ENCODE measurements around the gene ZACN. TPM values are rescaled to one million over a fixed set of nuclear protein-coding genes. Genes with fewer than 3 reads are reported as not detected.

The ZACN gene
- total and polyA plus RNA-seq, 2 donors from 2014 or later = 0.22 TPM; not detected in 1

GRCh38 chr17:76089680-76090516 is 10.9 kb downstream of the ZACN start:
- DNase-seq (peak in 1 of 5 donors; percentile 34), FAIRE-seq (no peak)
- TF ChIP-seq, protein P1, sequence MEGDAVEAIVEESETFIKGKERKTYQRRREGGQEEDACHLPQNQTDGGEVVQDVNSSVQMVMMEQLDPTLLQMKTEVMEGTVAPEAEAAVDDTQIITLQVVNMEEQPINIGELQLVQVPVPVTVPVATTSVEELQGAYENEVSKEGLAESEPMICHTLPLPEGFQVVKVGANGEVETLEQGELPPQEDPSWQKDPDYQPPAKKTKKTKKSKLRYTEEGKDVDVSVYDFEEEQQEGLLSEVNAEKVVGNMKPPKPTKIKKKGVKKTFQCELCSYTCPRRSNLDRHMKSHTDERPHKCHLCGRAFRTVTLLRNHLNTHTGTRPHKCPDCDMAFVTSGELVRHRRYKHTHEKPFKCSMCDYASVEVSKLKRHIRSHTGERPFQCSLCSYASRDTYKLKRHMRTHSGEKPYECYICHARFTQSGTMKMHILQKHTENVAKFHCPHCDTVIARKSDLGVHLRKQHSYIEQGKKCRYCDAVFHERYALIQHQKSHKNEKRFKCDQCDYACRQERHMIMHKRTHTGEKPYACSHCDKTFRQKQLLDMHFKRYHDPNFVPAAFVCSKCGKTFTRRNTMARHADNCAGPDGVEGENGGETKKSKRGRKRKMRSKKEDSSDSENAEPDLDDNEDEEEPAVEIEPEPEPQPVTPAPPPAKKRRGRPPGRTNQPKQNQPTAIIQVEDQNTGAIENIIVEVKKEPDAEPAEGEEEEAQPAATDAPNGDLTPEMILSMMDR (IDR thresholded peaks at IDR 0.05; ENCODE audit: borderline replicate concordance, extremely low read depth, insufficient read depth) = no peak
- Histone ChIP-seq H3K27ac (ENCODE audit: low read depth in 2 of 2, low read length in 2 of 2) (no peak overlapping the region), H3K9me3 (ENCODE audit: control insufficient read depth in 2 of 3, insufficient read depth in 1 of 3, low read length in 3 of 3) (no peaks in the 10 kb centered on the region), H3K9ac (ENCODE audit: low read length in 3 of 3) (no peak overlapping the region), H3K27me3 (ENCODE audit: control insufficient read depth, insufficient read depth, low read length) (no peaks in the 10 kb centered on the region), H3K4me1 (ENCODE audit: control insufficient read depth in 2 of 3, insufficient read depth in 2 of 3, low read depth in 1 of 3, low read length in 3 of 3) (no peaks in the 10 kb centered on the region), H3K4me3 (ENCODE audit: low read length in 3 of 3) (no peak overlapping the region), H3K36me3 (ENCODE audit: control insufficient read depth in 2 of 3, insufficient read depth in 3 of 3, low read length in 3 of 3) (peaks cover 5 to 65% (median 33%) of the 10 kb centered on the region in 3 donors)
- intact Hi-C loops (cut with DNase I) = no loop called here

GRCh38 chr17:76090517-76091129 is 11.6 kb downstream of the ZACN start:
- DNase-seq (no peak), FAIRE-seq (no peak)
- no peaks in the 10 kb centered on the region for H3K9me3 ChIP-seq (ENCODE audit: control insufficient read depth in 2 of 3, insufficient read depth in 1 of 3, low read length in 3 of 3)
- TF ChIP-seq, protein P1 (IDR thresholded peaks at IDR 0.05; ENCODE audit: borderline replicate concordance, extremely low read depth, insufficient read depth) = no peak
- H3K9ac ChIP-seq (ENCODE audit: low read length in 3 of 3) = no peak overlapping the region
- intact Hi-C loops (cut with DNase I) = no loop called here
- H3K4me3 ChIP-seq (ENCODE audit: low read length in 3 of 3) = no peak overlapping the region
- H3K4me1 ChIP-seq (ENCODE audit: control insufficient read depth in 2 of 3, insufficient read depth in 2 of 3, low read depth in 1 of 3, low read length in 3 of 3) = no peaks in the 10 kb centered on the region
- H3K27me3 ChIP-seq (ENCODE audit: control insufficient read depth, insufficient read depth, low read length) = no peaks in the 10 kb centered on the region
- peaks cover 5 to 60% (median 31%) of the 10 kb centered on the region in 3 donors for H3K36me3 ChIP-seq (ENCODE audit: control insufficient read depth in 2 of 3, insufficient read depth in 3 of 3, low read length in 3 of 3)
- H3K27ac ChIP-seq (ENCODE audit: low read depth in 2 of 2, low read length in 2 of 2) = no peak overlapping the region

DNA sequence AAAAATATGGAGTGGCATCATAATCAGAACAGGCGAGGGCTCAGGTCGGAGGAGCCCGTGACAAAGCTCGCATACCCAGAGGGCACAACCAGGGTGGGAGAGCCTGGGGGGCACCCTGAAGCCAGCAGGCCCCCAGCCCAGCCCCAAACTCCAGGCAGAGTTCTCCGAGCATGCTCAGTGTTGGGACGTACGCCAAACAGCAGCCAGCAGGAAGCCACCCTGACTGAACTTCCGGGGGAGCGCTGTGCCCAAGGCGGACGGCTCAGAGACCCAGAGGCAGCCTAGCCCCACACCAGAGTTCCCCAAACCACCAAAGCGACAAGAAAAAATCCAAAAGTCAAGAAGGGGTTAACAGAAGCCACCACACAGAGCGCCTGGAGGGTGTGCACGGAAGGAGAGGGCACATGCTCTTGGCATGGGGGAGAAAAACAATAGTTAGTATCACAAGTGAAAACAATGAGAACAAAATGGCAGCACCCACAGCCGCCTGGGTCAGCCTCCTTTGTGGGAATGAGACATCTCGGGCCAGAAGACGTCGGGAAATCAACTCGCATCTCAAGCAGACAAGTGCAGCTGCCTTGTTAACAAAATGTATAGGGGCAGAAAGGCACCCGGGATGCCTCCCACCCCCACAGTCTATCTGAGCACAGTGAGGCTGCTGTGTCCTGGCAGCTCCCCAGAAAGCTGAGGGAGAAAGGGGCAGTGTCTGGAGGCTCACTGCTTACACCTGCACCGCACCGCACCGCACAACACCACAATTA is 12.7 kb downstream of the ZACN start:
- Histone ChIP-seq H3K9me3 (ENCODE audit: control insufficient read depth in 2 of 3, insufficient read depth in 1 of 3, low read length in 3 of 3) (no peaks in the 10 kb centered on the region), H3K4me1 (ENCODE audit: control insufficient read depth in 2 of 3, insufficient read depth in 2 of 3, low read depth in 1 of 3, low read length in 3 of 3) (no peaks in the 10 kb centered on the region), H3K4me3 (ENCODE audit: low read length in 3 of 3) (no peak overlapping the region), H3K27ac (ENCODE audit: low read depth in 2 of 2, low read length in 2 of 2) (no peak overlapping the region), H3K27me3 (ENCODE audit: control insufficient read depth, insufficient read depth, low read length) (no peaks in the 10 kb centered on the region), H3K36me3 (ENCODE audit: control insufficient read depth in 2 of 3, insufficient read depth in 3 of 3, low read length in 3 of 3) (peaks cover 5 to 59% (median 35%) of the 10 kb centered on the region in 3 donors), H3K9ac (ENCODE audit: low read length in 3 of 3) (no peak overlapping the region)
- DNase-seq = no peak
- intact Hi-C loops (cut with DNase I) = no loop called here
- FAIRE-seq = no peak
- TF ChIP-seq, protein P1 (IDR thresholded peaks at IDR 0.05; ENCODE audit: borderline replicate concordance, extremely low read depth, insufficient read depth) = no peak

Measured in kidney (tissue), 14 donors.